Liver (tissue), 9 donors: Measurements from ENCODE around the gene HPS5. TPM values are rescaled to one million over a fixed set of nuclear protein-coding genes. Genes with fewer than 3 reads are reported as not detected.

Source experiments
- DNase-seq: peaks from one replicate; pipeline ENCODE4 v3.0.0-alpha.2; 2017; ENCODE audit warnings: low spot score
- H3K27ac ChIP-seq, 2 donors: one replicate each; pipeline ENCODE4 v1.7.0; 2013; ENCODE audit warnings: inconsistent platforms in 2 of 2, low read length in 2 of 2, control low read depth in 1 of 2, low read depth in 1 of 2, mild to moderate bottlenecking in 1 of 2
- H3K27me3 ChIP-seq, 4 donors: one replicate each; pipeline versions ENCODE4 v1.6.1 to v1.7.0; 2013; ENCODE audit warnings: low read length in 3 of 4, inconsistent platforms in 1 of 4, mild to moderate bottlenecking in 1 of 4, moderate library complexity in 1 of 4; ENCODE audit not compliant: control insufficient read depth in 4 of 4, insufficient read depth in 4 of 4
- H3K36me3 ChIP-seq, 4 donors: one replicate each; pipeline versions ENCODE4 v1.6.1 to v1.7.0; 2013; ENCODE audit warnings: low read length in 3 of 4, mild to moderate bottlenecking in 3 of 4, low read depth in 1 of 4, moderate library complexity in 1 of 4; ENCODE audit not compliant: control insufficient read depth in 4 of 4, insufficient read depth in 3 of 4
- H3K4me1 ChIP-seq, 4 donors: one replicate each; pipeline versions ENCODE4 v1.6.1 to v1.7.0; 2013; ENCODE audit warnings: low read length in 3 of 4, mild to moderate bottlenecking in 3 of 4, moderate library complexity in 1 of 4; ENCODE audit not compliant: control insufficient read depth in 4 of 4, insufficient read depth in 4 of 4
- H3K4me3 ChIP-seq, 3 donors: one replicate each; pipeline versions ENCODE4 v1.6.1 to v1.7.0; 2013; ENCODE audit warnings: low read length in 3 of 3, control low read depth in 1 of 3, low read depth in 1 of 3, mild to moderate bottlenecking in 1 of 3
- H3K9ac ChIP-seq, 2 donors: one replicate each; pipeline ENCODE4 v1.7.0; 2013; ENCODE audit warnings: low read length in 2 of 2, mild to moderate bottlenecking in 2 of 2, moderate library complexity in 2 of 2, control low read depth in 1 of 2, low read depth in 1 of 2
- H3K9me3 ChIP-seq, 4 donors: one replicate each; pipeline versions ENCODE4 v1.6.1 to v1.7.0; 2013; ENCODE audit warnings: low read length in 3 of 4; ENCODE audit not compliant: control insufficient read depth in 4 of 4
- ATF3 ChIP-seq: IDR thresholded peaks from 2 replicates; pipeline ENCODE4 v1.6.1; 2016; ENCODE audit warnings: antibody characterized with exemption
- CTCF ChIP-seq: fragments of 150-350 bp; IDR thresholded peaks from 2 replicates; pipeline ENCODE4 v1.5.1; 2017; ENCODE audit warnings: improper control_type of control experiment, low read depth, low read length; ENCODE audit not compliant: missing input control
- EGR1 ChIP-seq, 2 donors: IDR thresholded peaks; 2 replicates each; pipeline ENCODE4 v1.6.1; 2016 to 2018; ENCODE audit warnings: antibody characterized with exemption in 2 of 2, low read depth in 2 of 2
- FOXA1 ChIP-seq: IDR thresholded peaks from 2 replicates; pipeline ENCODE4 v1.6.1; 2016; ENCODE audit warnings: antibody characterized with exemption
- FOXA2 ChIP-seq: IDR thresholded peaks from 2 replicates; pipeline ENCODE4 v1.6.1; 2016; ENCODE audit warnings: antibody characterized with exemption
- GABPA ChIP-seq, 2 donors: IDR thresholded peaks in 1 of 2; conservative IDR thresholded peaks in 1 of 2; 2 replicates each; pipeline ENCODE4 v1.6.1; 2016; ENCODE audit warnings: antibody characterized with exemption in 2 of 2, mild to moderate bottlenecking in 1 of 2, moderate library complexity in 1 of 2
- HNF4A ChIP-seq, 2 donors: conservative IDR thresholded peaks; 2 replicates each; pipeline ENCODE4 v1.6.1; 2016; ENCODE audit warnings: antibody characterized with exemption in 2 of 2, mild to moderate bottlenecking in 2 of 2
- HNF4G ChIP-seq: IDR thresholded peaks from 2 replicates; pipeline ENCODE4 v1.6.1; 2016; ENCODE audit warnings: antibody characterized with exemption
- JUND ChIP-seq, 2 donors: IDR thresholded peaks; 2 replicates each; pipeline ENCODE4 v1.6.1; 2016; ENCODE audit warnings: antibody characterized with exemption in 2 of 2
- MAX ChIP-seq: IDR thresholded peaks from 2 replicates; pipeline ENCODE4 v1.6.1; 2016; ENCODE audit warnings: antibody characterized with exemption
- NR2F2 ChIP-seq: IDR thresholded peaks from 2 replicates; pipeline ENCODE4 v1.6.1; 2016; ENCODE audit warnings: antibody characterized with exemption
- RAD21 ChIP-seq, 2 donors: IDR thresholded peaks; 2 replicates each; pipeline ENCODE4 v1.6.1; 2016; ENCODE audit warnings: antibody characterized with exemption in 2 of 2, mild to moderate bottlenecking in 2 of 2
- REST ChIP-seq: IDR thresholded peaks from 2 replicates; pipeline ENCODE4 v1.6.1; 2016; ENCODE audit warnings: antibody characterized with exemption, mild to moderate bottlenecking
- RXRA ChIP-seq, 2 donors: IDR thresholded peaks; 2 replicates each; pipeline ENCODE4 v1.6.1; 2017 to 2018; ENCODE audit warnings: antibody characterized with exemption in 2 of 2, mild to moderate bottlenecking in 1 of 2
- SP1 ChIP-seq: IDR thresholded peaks from 2 replicates; pipeline ENCODE4 v1.6.1; 2018; ENCODE audit warnings: antibody characterized with exemption, mild to moderate bottlenecking
- TAF1 ChIP-seq: conservative IDR thresholded peaks from 2 replicates; pipeline ENCODE4 v1.6.1; 2016; ENCODE audit warnings: antibody characterized with exemption, mild to moderate bottlenecking
- YY1 ChIP-seq: IDR thresholded peaks from 2 replicates; pipeline ENCODE4 v1.6.1; 2016; ENCODE audit warnings: antibody characterized with exemption, mild to moderate bottlenecking
- ZBTB33 ChIP-seq: IDR thresholded peaks from 2 replicates; pipeline ENCODE4 v1.6.1; 2016; ENCODE audit warnings: antibody characterized with exemption
- WGBS: extraction: QIAGEN DNeasy Blood & Tissue Kit; methylation state at CpG from one replicate; pipeline ENCODE4 v1.1.7; 2013; 5-methylcytosine and 5-hydroxymethylcytosine counted together
- polyA plus RNA-seq, 2 donors: library from polyadenylated mRNA; stranded (reverse) in 1 of 2; unstranded in 1 of 2; fragments of 200-250 nt in 1 of 2; fragments of >200 nt in 1 of 2; fragmentation: Nextera tagmentation in 1 of 2; extraction: Ambion mirVana in 1 of 2; gene quantifications; one replicate each; pipeline versions ENCODE4 v1.2.1 to v1.2.3, GENCODE V29; 2013 to 2015
- total RNA-seq, 2 donors: library from RNA; depleted of rRNA; stranded (reverse); fragments of >200 nt; gene quantifications; one replicate each; pipeline ENCODE4 v1.2.3, GENCODE V29; 2014
- donor health status: healthy.
- donor health status: healthy.
- donor health status: healthy.
- donor health status: healthy.
- donor health status: healthy.

Gene HPS5
- total and polyA plus RNA-seq, 4 donors, result 15.7 to 134 (median 24.2) TPM

GRCh38 chr11:18312012-18312411 lies 9.9 kb downstream of the HPS5 start:
- 86% methylated on average over 3 of the region's 3 CpGs for WGBS
- H3K36me3 ChIP-seq, result peaks cover 0 to 23% (median 13%) of the 10 kb centered on the region in 4 donors
- TF ChIP-seq GABPA (IDR thresholded peaks at IDR 0.05 in 1 of 2, conservative IDR thresholded peaks at IDR 0.05 in 1 of 2), result no peak
- no peak for TF ChIP-seq JUND (IDR thresholded peaks at IDR 0.05)
- TF ChIP-seq ATF3, result no peak
- no peaks in the 10 kb centered on the region for H3K9me3 ChIP-seq
- H3K27ac ChIP-seq, result no peak overlapping the region
- H3K27me3 ChIP-seq, result no peaks in the 10 kb centered on the region
- DNase-seq, result no peak
- H3K9ac ChIP-seq, result no peak overlapping the region
- no peak overlapping the region for H3K4me3 ChIP-seq
- H3K4me1 ChIP-seq, result peaks cover 0 to 3% (median 3%) of the 10 kb centered on the region in 4 donors

GRCh38 chr11:18310800-18311340 lies 11.1 kb downstream of the HPS5 start:
- H3K9ac ChIP-seq, result no peak overlapping the region
- TF ChIP-seq MAX (peak; percentile 32), NR2F2 (no peak), RAD21 (IDR thresholded peaks at IDR 0.05) (no peak), EGR1 (IDR thresholded peaks at IDR 0.05; ENCODE audit: low read depth in 2 of 2) (no peak), HNF4G (peak; percentile 81), YY1 (peak; percentile 67), TAF1 (peak; percentile 73), ATF3 (peak; percentile 88), SP1 (peak; percentile 78), REST (peak; percentile 65), ZBTB33 (peak; percentile 56), HNF4A (conservative IDR thresholded peaks at IDR 0.05) (peak; percentile 96 to 98), FOXA1 (no peak), JUND (IDR thresholded peaks at IDR 0.05) (peak; percentile 85 to 86), RXRA (IDR thresholded peaks at IDR 0.05) (peak; percentile 50 to 77), CTCF (no peak), FOXA2 (no peak), GABPA (IDR thresholded peaks at IDR 0.05 in 1 of 2, conservative IDR thresholded peaks at IDR 0.05 in 1 of 2) (peak in 1 of 2 donors; percentile 64)
- peak overlapping the region; percentile 26 to 65 for H3K27ac ChIP-seq
- H3K9me3 ChIP-seq, result no peaks in the 10 kb centered on the region
- H3K4me1 ChIP-seq, result peaks cover 0 to 3% (median 3%) of the 10 kb centered on the region in 4 donors
- DNase-seq, result no peak
- H3K4me3 ChIP-seq, result peak overlapping the region in 1 of 3 donors; percentile 37
- H3K36me3 ChIP-seq, result peaks cover 2 to 27% (median 17%) of the 10 kb centered on the region in 4 donors
- H3K27me3 ChIP-seq, result no peaks in the 10 kb centered on the region
- 48% methylated on average over 6 of the region's 6 CpGs for WGBS
